Measurements from ENCODE around the gene SDR42E2.
A peak's percentile ranks its signal among the peaks of the same experiment; 100 is the strongest.
"Not testable (repeated sequence)": the region's sequence is repeated elsewhere in the genome, so short reads cannot be mapped to it uniquely, and the experiment has no call there.

The SDR42E2 gene

DNA sequence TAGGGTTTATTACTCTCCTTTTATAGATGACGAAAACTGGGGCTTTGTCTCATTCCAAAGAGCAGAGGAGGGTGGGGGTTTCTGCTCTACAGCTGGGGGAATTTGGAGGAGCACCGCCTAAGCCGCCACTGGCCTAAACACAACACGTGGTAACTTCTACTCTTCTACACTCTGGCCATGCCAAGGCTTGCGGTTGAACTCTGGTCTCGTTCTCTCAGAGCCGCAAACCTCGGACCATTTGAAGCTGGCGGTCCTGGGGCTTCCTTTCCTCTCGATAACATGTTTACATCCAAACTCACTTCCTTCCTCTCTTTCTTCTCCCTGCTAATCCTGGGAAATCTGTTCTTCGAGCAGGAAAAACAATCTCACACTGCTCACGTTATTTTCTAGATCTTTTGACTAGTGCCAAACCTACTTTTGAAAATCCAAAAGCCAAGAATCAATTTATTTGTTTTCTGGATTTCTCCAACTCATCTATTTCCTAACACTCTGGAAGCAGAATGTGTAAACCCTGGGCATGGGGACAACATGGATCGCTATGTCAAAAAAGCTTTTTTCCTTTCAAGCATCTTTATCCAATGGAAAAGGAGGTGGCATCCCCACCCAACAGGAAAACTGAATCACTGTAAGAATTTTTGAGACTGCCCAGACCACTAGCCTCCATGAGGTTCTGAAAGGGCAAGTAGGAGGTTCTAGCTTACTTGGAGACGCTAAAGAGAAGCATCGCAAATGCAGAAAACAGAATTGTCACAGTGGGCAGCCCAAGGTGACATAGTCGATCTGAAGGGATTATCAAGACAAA is 30.2 kb downstream of the SDR42E2 start:
- peak; percentile 71 for DNase-seq
- H3K27me3 Mint-ChIP-seq = peaks cover 3% of the 10 kb centered on the region
- H3K4me1 Mint-ChIP-seq (ENCODE audit: low read depth) = peaks cover 67% of the 10 kb centered on the region
- H3K27ac Mint-ChIP-seq = peak overlapping the region; percentile 100
- peak overlapping the region; percentile 83 for H3K4me3 Mint-ChIP-seq
- H3K36me3 Mint-ChIP-seq (ENCODE audit: low read depth) = no peaks in the 10 kb centered on the region
- peaks cover 5% of the 10 kb centered on the region for H3K9me3 Mint-ChIP-seq

DNA sequence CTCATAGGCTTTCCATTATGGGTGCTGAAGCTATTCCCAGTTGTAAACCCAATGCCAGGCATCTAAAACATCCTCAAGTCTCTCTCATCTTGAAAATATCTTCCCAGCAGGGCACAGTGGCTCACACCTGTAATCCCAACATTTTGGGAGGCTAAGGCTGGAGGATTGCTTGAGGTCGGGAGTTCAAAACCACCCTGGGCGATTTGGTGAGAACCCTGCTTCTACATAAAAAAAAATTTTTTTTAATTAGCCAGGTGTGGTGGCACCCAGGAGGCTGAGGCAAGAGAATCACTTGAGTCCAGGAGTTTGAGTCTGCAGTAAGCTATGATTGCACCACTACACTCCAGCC is 30.7 kb downstream of the SDR42E2 start:
- Mint-ChIP-seq H3K4me3 (no peak overlapping the region), H3K27me3 (peaks cover 3% of the 10 kb centered on the region), H3K9me3 (peaks cover 5% of the 10 kb centered on the region), H3K4me1 (ENCODE audit: low read depth) (peaks cover 65% of the 10 kb centered on the region), H3K27ac (no peak overlapping the region), H3K36me3 (ENCODE audit: low read depth) (no peaks in the 10 kb centered on the region)
- DNase-seq = no peak

DNA sequence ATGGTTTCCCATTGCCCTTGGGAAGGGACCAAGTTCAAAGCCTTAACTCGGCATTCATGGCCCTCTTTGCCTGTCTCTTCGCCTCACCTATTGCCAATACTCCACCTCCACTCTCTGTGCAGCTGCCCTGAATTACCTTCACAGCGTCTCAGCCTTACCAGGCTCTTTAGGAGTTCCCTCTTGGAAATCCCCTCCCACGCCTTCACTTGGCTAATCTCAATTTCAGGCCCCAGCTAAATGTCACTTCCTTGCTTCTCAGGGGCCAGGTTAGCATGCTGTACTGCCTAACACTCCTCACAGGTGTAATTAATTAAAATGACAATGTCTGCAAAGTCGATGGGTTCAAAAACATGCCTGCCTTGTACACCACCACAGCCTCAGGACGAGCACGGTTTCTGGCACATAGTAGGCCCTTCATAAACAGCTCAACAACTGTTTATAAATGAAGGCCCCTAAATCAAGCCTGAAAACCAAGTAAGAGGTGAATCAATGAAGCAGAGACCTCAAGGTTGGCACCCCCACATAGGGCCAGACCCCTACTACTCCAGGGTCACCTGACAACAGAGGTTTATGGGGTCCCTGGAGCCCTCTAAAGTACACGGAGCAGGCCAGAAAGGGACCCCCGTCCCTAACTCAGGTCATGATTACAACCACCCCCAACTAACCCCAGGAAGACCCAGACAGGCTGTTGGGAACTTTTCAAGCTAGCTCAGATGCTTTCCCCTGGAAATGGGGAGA is 32.6 kb downstream of the SDR42E2 start:
- peak; percentile 36 for DNase-seq
- no peaks in the 10 kb centered on the region for H3K36me3 Mint-ChIP-seq (ENCODE audit: low read depth)
- H3K27ac Mint-ChIP-seq = peak overlapping the region; percentile 99
- H3K9me3 Mint-ChIP-seq = peaks cover 5% of the 10 kb centered on the region
- H3K27me3 Mint-ChIP-seq = peaks cover 3% of the 10 kb centered on the region
- peaks cover 53% of the 10 kb centered on the region for H3K4me1 Mint-ChIP-seq (ENCODE audit: low read depth)
- H3K4me3 Mint-ChIP-seq = peak overlapping the region; percentile 82

DNA sequence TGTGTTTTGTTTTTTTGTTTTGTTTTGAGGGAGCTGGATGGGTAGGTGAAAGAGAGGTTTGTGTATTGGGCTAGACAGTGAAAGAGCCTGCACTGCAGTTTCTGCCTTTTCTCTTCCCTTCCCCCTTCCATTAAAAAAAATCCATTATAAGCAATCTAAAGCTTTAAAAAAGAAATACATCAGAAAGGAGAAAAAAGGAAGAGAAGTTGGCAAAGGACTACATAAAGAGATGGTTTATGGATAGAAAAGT is 33.1 kb downstream of the SDR42E2 start:
- peaks cover 51% of the 10 kb centered on the region for H3K4me1 Mint-ChIP-seq (ENCODE audit: low read depth)
- peak overlapping the region; percentile 99 for H3K27ac Mint-ChIP-seq
- no peak for DNase-seq
- no peaks in the 10 kb centered on the region for H3K36me3 Mint-ChIP-seq (ENCODE audit: low read depth)
- peak overlapping the region; percentile 82 for H3K4me3 Mint-ChIP-seq
- H3K27me3 Mint-ChIP-seq = peaks cover 3% of the 10 kb centered on the region
- H3K9me3 Mint-ChIP-seq = peaks cover 5% of the 10 kb centered on the region

DNA sequence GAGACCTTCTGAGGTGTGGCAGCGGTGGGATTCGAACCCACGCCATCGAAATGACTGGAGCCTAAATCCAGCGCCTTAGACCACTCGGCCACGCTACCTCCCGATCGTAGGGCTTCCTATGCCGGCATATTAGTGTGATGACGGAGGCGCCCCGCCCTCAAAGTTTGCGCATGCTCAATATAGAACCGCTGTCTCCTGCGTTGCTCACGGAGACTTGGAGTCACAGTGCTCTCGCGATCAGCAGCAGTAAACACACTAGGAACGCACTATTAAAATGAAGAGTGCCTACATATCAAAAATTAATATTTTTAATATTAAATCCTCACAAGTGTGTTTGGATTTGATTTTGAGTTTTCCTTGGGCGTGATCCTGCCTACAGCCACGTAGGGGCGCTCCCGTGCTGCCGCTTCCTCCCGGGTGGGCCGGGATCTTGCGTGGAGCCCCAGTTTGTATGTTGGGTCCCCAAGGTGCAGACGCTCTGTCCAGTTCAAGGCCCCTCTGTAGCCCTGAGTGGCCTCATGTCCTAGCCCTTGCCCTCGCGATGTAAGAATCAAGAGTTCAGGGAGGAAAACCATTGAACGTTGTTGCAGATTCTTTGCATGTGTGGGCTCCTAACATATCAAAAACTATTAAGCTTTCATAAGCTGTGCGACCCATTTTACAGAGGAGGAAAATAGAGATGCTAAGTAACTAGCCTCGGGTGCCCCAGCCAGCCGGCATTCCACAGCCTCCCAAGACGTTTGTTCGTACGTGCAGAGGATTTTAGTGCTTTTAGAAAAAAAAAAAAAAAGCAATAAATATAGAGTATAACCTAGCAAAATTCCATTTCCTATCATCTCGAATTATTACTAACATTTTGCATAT is 33.6 kb downstream of the SDR42E2 start:
- peak; percentile 98 for DNase-seq
- peak overlapping the region; percentile 82 for H3K4me3 Mint-ChIP-seq
- peaks cover 3% of the 10 kb centered on the region for H3K27me3 Mint-ChIP-seq
- H3K9me3 Mint-ChIP-seq = peaks cover 5% of the 10 kb centered on the region
- H3K27ac Mint-ChIP-seq = peak overlapping the region; percentile 99
- peaks cover 49% of the 10 kb centered on the region for H3K4me1 Mint-ChIP-seq (ENCODE audit: low read depth)
- H3K36me3 Mint-ChIP-seq (ENCODE audit: low read depth) = no peaks in the 10 kb centered on the region

DNA sequence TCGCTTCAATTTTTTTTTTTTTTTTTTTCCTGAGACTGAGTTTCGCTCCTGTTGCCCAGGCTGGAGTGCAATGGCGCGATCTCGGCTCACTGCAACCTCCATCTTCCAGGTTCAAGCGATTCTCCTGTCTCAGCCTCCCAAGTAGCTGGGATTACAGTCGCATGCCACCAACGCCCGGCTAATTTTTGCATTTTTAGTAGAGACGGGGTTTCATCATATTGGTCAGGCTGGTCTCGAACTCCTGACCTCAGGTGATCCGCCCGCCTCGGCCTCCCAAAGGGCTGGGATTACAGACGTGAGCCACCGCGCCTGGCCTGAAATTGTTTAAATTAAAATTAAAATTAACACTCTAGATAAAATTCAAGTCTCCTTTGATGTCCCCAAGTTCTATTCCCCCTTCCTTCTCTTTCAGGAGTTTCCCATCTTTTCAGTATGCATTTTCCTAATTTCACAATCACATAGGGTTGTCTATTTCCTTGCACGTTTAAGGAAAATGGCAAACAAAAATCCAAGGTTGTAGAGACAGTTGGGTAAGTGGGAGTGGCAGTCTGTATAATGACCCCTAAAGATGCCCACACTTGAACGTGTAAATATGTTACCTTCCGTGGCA is 34.4 kb downstream of the SDR42E2 start:
- DNase-seq = peak; percentile 41
- Mint-ChIP-seq H3K4me1 (ENCODE audit: low read depth) (peaks cover 47% of the 10 kb centered on the region), H3K4me3 (peak overlapping the region; percentile 82)
- H3K36me3 Mint-ChIP-seq (ENCODE audit: low read depth); H3K27me3 Mint-ChIP-seq; H3K9me3 Mint-ChIP-seq; H3K27ac Mint-ChIP-seq: not testable (repeated sequence)

DNA sequence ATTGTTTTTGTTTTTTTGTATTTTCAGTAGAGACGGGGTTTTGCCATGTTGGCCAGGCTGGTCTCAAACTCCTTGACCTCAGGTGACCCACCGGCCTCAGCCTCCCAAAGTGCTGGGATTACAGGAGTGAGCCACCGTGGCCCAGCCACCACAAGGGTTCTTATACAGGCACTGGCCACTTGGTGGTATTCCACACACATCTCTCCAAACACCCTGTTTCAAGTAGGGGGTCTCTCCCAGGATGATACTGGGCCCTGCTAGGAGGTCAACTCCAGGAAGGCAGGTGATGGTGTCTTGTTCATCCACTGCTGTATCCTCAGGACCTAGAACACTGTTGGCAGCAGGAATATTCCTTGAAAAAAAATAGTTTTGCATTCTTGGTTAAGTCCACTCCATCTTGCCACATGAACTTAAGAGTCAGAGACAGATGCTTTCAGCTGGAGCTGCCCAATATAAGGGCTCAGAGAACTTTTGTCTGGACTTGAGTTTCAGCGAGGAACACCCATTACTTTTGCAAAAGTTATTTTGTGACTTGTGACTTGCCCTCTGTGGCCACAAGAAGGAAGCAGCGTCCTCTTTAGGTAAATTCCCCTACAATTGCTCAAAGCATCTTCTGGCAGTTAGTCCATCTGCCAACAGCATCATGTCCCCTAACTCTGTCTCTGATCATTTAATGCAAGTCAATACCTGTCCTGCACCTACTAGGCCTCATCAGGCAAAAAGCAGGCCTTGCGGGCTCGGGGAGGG is 36.4 kb downstream of the SDR42E2 start:
- H3K9me3 Mint-ChIP-seq = peaks cover 4% of the 10 kb centered on the region
- no peak overlapping the region for H3K4me3 Mint-ChIP-seq
- no peak for DNase-seq
- no peaks in the 10 kb centered on the region for H3K36me3 Mint-ChIP-seq (ENCODE audit: low read depth)
- H3K27me3 Mint-ChIP-seq = peaks cover 3% of the 10 kb centered on the region
- H3K27ac Mint-ChIP-seq = no peak overlapping the region
- H3K4me1 Mint-ChIP-seq (ENCODE audit: low read depth) = peaks cover 29% of the 10 kb centered on the region

DNA sequence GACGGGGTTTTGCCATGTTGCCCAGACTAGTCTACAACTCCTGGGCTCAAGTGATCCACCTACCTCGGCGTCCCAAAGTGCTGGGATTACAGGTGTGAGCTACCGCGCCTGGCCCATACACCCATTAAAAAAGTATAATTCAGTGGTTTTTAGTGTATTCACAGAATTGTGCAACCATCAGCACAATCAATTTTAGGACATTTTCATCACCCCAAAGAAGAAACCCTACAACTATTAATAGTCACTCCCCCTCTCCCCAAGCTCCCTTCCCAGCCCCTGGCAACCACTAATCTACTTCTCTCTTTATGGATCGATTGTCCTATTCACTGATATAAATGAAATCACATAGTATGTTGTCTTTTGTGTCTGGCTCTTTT is 39.9 kb downstream of the SDR42E2 start:
- Mint-ChIP-seq H3K4me1 (ENCODE audit: low read depth) (peaks cover 16% of the 10 kb centered on the region), H3K9me3 (no peaks in the 10 kb centered on the region), H3K27ac (no peak overlapping the region), H3K27me3 (no peaks in the 10 kb centered on the region), H3K4me3 (no peak overlapping the region), H3K36me3 (ENCODE audit: low read depth) (peaks cover 8% of the 10 kb centered on the region)
- DNase-seq = no peak

DNA sequence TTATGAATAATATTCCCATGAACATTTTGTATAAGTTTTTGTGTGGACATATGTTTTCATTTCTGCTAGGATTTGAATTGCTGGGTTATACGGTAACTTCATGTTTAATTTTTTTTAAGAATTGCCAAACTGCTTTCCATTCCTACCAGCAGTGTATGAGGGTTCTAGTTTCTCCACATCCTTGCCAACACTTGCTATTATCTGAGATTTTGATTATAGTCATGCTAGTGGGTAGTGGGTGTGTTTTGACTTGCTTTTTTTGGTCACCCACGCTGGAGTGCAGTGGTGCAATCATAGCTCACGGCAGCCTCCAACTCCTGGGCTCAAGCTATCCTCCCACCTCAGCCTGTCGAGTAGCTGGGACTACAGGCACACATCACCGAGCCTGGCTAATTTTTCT is 40.8 kb downstream of the SDR42E2 start:
- peaks cover 15% of the 10 kb centered on the region for H3K36me3 Mint-ChIP-seq (ENCODE audit: low read depth)
- peaks cover 24% of the 10 kb centered on the region for H3K4me1 Mint-ChIP-seq (ENCODE audit: low read depth)
- H3K27me3 Mint-ChIP-seq = no peaks in the 10 kb centered on the region
- no peak for DNase-seq
- no peak overlapping the region for H3K27ac Mint-ChIP-seq
- H3K4me3 Mint-ChIP-seq = no peak overlapping the region
- no peaks in the 10 kb centered on the region for H3K9me3 Mint-ChIP-seq

DNA sequence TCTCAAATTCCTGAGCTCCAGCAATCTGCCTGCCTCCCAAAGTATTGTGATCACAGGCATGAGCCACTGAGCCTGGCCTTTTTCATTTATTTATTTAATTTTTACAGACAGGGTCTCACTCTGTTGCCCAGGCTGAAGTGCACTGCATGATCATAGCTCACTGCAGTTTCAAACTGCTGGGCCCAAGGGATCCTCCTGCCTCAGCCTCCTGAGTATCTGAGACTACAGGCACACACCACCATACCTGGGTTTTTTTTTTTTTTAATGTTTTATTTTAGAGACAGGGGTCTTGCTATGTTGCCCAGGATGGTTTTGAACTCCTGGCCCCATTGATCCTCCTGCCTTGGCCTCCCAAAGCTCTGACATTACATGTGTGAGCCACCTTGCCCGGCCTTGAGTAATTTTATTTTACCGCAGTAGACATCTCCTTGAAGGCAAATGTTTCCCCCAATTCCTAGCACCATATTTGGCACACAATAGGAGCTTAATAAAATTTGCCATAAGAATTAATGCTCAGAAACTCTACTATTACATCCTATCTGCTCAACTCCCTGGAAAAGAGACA is 41.9 kb downstream of the SDR42E2 start:
- Mint-ChIP-seq H3K4me3 (no peak overlapping the region), H3K9me3 (no peaks in the 10 kb centered on the region), H3K36me3 (ENCODE audit: low read depth) (peaks cover 18% of the 10 kb centered on the region), H3K4me1 (ENCODE audit: low read depth) (peaks cover 26% of the 10 kb centered on the region), H3K27ac (no peak overlapping the region), H3K27me3 (no peaks in the 10 kb centered on the region)
- DNase-seq = no peak

DNA sequence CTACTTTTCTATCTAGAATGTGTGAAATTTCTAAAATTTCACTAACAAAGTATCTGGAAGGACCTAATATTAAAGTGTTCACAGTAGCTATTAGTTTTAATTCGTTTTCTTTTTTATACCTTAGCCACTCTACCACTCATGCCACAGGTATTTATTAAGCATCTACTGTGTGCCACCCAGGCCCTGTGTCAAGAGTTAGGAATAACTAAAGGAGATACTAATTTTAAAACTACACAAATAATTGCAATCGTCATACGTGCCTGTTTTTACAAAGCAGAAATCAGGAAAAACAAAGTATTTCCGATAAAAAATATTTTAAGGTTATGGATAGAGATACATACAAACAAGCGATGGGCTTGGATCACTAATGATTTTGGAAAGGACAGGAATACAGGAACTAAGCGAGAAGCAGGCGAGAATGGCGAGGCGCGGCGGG is 43.3 kb downstream of the SDR42E2 start:
- Mint-ChIP-seq H3K9me3 (no peaks in the 10 kb centered on the region), H3K4me1 (ENCODE audit: low read depth) (peaks cover 41% of the 10 kb centered on the region), H3K27ac (peak overlapping the region; percentile 84), H3K36me3 (ENCODE audit: low read depth) (peaks cover 31% of the 10 kb centered on the region), H3K4me3 (peak overlapping the region; percentile 95), H3K27me3 (no peaks in the 10 kb centered on the region)
- DNase-seq = no peak

DNA sequence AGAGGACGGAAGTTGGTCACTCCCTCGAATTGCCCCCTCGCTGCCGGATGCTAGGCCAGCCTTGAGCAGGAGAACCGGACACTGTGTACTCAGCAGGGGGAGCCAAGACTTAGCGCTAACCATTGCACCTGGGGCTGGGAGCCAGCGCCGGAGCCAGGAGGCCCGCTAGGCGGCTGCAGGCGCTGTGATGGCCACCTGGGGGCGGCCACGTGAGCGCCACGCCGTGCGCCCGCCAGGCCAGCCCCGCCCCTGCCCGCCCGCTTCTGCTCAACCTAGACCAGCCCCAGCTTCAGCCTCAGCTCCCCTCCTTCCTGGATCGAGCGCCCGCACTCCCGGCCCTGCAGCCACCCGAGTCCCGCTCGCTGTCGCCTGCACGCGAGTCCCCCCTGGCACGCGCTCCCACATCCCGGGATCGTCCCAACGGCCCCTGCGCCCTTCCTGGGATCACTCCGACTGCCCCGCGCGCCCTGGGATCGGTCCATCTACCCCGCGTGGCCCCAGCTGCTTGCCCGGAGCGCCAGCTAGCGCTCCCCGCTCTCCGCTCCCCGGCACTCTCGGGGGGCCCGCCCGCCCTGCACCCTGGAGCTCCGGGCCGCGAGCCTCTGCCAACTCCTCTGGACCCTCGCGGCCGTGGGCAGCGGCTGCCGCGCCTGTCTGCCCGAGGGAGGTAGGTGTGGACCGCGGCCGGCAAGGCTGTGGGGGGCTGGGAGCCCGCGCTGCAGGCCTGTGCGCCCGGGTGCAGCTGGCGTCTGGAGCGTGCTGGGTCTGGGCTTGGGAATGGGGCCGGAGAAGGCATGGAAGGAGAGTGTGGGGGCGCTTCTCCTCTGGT is 43.9 kb downstream of the SDR42E2 start, which contains the start of gene EEF2K:
TSS of gene EEF2K (plus strand) at position 266 of the 829 bp plus-strand sequence. CDS start 19,452 bp downstream, outside the sequence.
- peak within 1 kb of the TSS; percentile 93 for H3K27ac Mint-ChIP-seq
- peak; percentile 88 for DNase-seq
- peaks cover 47% of the 10 kb centered on the region for H3K4me1 Mint-ChIP-seq (ENCODE audit: low read depth)
- H3K27me3 Mint-ChIP-seq = no peaks in the 10 kb centered on the region
- no peaks in the 10 kb centered on the region for H3K9me3 Mint-ChIP-seq
- peak within 1 kb of the TSS; percentile 95 for H3K4me3 Mint-ChIP-seq
- peaks cover 37% of the 10 kb centered on the region for H3K36me3 Mint-ChIP-seq (ENCODE audit: low read depth)

Data from activated T-cell treated with anti-CD3 and anti-CD28 coated beads, Interleukin-2, amount 50 U/mL, for 24 hours (primary cell).